Measurements from ENCODE around the gene DYNC2I2.

- TF ChIP-seq CTCF (IDR thresholded peaks at IDR 0.05) = no peak
- TF ChIP-seq YY1 (IDR thresholded peaks at IDR 0.05; ENCODE audit: low read depth) = no peak
- no peak for TF ChIP-seq RAD21 (IDR thresholded peaks at IDR 0.05; ENCODE audit: low read length)
- no peak for TF ChIP-seq NRF1 (IDR thresholded peaks at IDR 0.05; ENCODE audit: low read depth, low read length)
- TF ChIP-seq TEAD4 (IDR thresholded peaks at IDR 0.05; ENCODE audit: borderline replicate concordance, insufficient read depth) = no peak
- TF ChIP-seq JUND (IDR thresholded peaks at IDR 0.05) = no peak
- TF ChIP-seq, protein P1, sequence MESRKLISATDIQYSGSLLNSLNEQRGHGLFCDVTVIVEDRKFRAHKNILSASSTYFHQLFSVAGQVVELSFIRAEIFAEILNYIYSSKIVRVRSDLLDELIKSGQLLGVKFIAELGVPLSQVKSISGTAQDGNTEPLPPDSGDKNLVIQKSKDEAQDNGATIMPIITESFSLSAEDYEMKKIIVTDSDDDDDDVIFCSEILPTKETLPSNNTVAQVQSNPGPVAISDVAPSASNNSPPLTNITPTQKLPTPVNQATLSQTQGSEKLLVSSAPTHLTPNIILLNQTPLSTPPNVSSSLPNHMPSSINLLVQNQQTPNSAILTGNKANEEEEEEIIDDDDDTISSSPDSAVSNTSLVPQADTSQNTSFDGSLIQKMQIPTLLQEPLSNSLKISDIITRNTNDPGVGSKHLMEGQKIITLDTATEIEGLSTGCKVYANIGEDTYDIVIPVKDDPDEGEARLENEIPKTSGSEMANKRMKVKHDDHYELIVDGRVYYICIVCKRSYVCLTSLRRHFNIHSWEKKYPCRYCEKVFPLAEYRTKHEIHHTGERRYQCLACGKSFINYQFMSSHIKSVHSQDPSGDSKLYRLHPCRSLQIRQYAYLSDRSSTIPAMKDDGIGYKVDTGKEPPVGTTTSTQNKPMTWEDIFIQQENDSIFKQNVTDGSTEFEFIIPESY (IDR thresholded peaks at IDR 0.05; ENCODE audit: borderline replicate concordance, low read depth) = no peak
- TF ChIP-seq, protein P2, sequence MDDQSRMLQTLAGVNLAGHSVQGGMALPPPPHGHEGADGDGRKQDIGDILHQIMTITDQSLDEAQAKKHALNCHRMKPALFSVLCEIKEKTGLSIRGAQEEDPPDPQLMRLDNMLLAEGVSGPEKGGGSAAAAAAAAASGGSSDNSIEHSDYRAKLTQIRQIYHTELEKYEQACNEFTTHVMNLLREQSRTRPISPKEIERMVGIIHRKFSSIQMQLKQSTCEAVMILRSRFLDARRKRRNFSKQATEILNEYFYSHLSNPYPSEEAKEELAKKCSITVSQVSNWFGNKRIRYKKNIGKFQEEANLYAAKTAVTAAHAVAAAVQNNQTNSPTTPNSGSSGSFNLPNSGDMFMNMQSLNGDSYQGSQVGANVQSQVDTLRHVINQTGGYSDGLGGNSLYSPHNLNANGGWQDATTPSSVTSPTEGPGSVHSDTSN (IDR thresholded peaks at IDR 0.05) = no peak
- no peak for TF ChIP-seq POLR2AphosphoS5 (IDR thresholded peaks at IDR 0.05; ENCODE audit: low read depth, low read length)
- TF ChIP-seq RFX5 (IDR thresholded peaks at IDR 0.05; ENCODE audit: low read length) = no peak
- TF ChIP-seq EP300 (IDR thresholded peaks at IDR 0.05; ENCODE audit: borderline replicate concordance in 1 of 2, low read depth in 1 of 2, low read length in 1 of 2) = no peak
Observed at GRCh38 chr9:128654481-128654880, 2.2 kb downstream of the DYNC2I2 start.

Data from SK-N-SH (cell line).